Left lung (tissue), 10 donors: ENCODE results near the gene TTLL8. TPM values are rescaled to one million over a fixed set of nuclear protein-coding genes. Genes with fewer than 3 reads are reported as not detected.
A peak's percentile ranks its signal among the peaks of the same experiment; 100 is the strongest.

Source experiments
- ATAC-seq: fragments of 200-7000 bp; cut with Tn5 transposase; one replicate; pipeline ENCODE4 v1.9.1; 2020; ENCODE audit warnings: moderate library complexity
- DNase-seq, 4 donors: peaks; one replicate each; pipeline ENCODE4 v3.0.0-alpha.2; 2013 to 2020
- H3K27ac ChIP-seq, 2 donors: fragments of 200-600 bp; sonication (generic) in 1 of 2; one replicate each; pipeline versions ENCODE4 v1.5.0 to v1.8.0; 2020 to 2021
- H3K27me3 ChIP-seq, 2 donors: fragments of 200-600 bp; sonication (generic) in 1 of 2; one replicate each; pipeline versions ENCODE4 v1.5.0 to v1.8.0; 2020 to 2021
- H3K36me3 ChIP-seq, 2 donors: fragments of 200-600 bp; sonication (generic) in 1 of 2; one replicate each; pipeline versions ENCODE4 v1.5.0 to v1.8.0; 2020 to 2021
- H3K4me1 ChIP-seq, 2 donors: fragments of 200-600 bp; one replicate each; pipeline ENCODE4 v1.8.0; 2021
- H3K4me3 ChIP-seq, 2 donors: fragments of 200-600 bp; sonication (generic) in 1 of 2; one replicate each; pipeline versions ENCODE4 v1.5.0 to v1.8.0; 2020 to 2021; ENCODE audit warnings: mild to moderate bottlenecking in 1 of 2
- H3K9me3 ChIP-seq, 2 donors: fragments of 200-600 bp; sonication (generic) in 1 of 2; one replicate each; pipeline versions ENCODE4 v1.5.0 to v1.8.0; 2020 to 2021
- CTCF ChIP-seq, 2 donors: fragments of 200-600 bp; sonication (generic) in 1 of 2; IDR thresholded peaks; one replicate each; pipeline versions ENCODE4 v1.5.0 to v1.8.0; 2021; ENCODE audit warnings: antibody characterized with exemption in 2 of 2
- intact Hi-C, 2 donors: fragments of 100-400 bp; cut with DNase I; formaldehyde crosslinking; loops; one replicate each; pipeline versions ENCODE4 v1.11.2 to v1.14.2; 2022
- polyA plus RNA-seq, 6 donors: library from polyadenylated mRNA; unstranded; fragments of 120-200 nt; gene quantifications; one replicate each; pipeline ENCODE4 v1.2.1, GENCODE V29; 2013; ENCODE audit not compliant: insufficient read length in 6 of 6
- total RNA-seq, 2 donors: library from RNA; stranded (reverse); fragmentation: NEBNext Ultra II Directional; extraction: Animal tissue kit (Norgen Biotek cat#: 25700); gene quantifications; one replicate each; pipeline ENCODE4 v1.2.1, GENCODE V29; 2021
- donor health status: DM: no; HTN: yes; CAD: no.
- donor health status: DM: no; HTN: no; CAD: no.

Gene TTLL8
- total and polyA plus RNA-seq, 8 donors = not detected

- H3K4me1 ChIP-seq = peaks cover 6 to 11% of the 10 kb centered on the region in 2 donors
- intact Hi-C loops = no loop called here
- no peaks in the 10 kb centered on the region for H3K36me3 ChIP-seq
- peaks cover 0 to 19% of the 10 kb centered on the region in 2 donors for H3K9me3 ChIP-seq
- no peak overlapping the region for H3K27ac ChIP-seq
- H3K4me3 ChIP-seq = no peak overlapping the region
- ATAC-seq (peak; percentile 31), DNase-seq (no peak)
- TF ChIP-seq CTCF (IDR thresholded peaks at IDR 0.05) = no peak
- H3K27me3 ChIP-seq = peaks cover 0 to 72% of the 10 kb centered on the region in 2 donors
These were observed 28.4 kb upstream of the TTLL8 start for GRCh38 chr22:50086526-50086925.

GRCh38 chr22:50085211-50085972 is 27.3 kb upstream of the TTLL8 start, which contains the start of gene MLC1:
Gene MLC1, minus strand, starts transcription at chr22:50085426. Its CDS starts 524 bp downstream, at chr22:50084902.
- H3K27ac ChIP-seq = no peak within 1 kb of the TSS
- intact Hi-C loops = no loop called here
- H3K27me3 ChIP-seq = peaks cover 0 to 76% of the 10 kb centered on the region in 2 donors
- H3K36me3 ChIP-seq = no peaks in the 10 kb centered on the region
- no peak for TF ChIP-seq CTCF (IDR thresholded peaks at IDR 0.05)
- peaks cover 0 to 19% of the 10 kb centered on the region in 2 donors for H3K9me3 ChIP-seq
- H3K4me1 ChIP-seq = peaks cover 6 to 11% of the 10 kb centered on the region in 2 donors
- DNase-seq (peak in 1 of 4 donors; percentile 33), ATAC-seq (no peak)
- no peak within 1 kb of the TSS for H3K4me3 ChIP-seq

- intact Hi-C loops = no loop called here
- Histone ChIP-seq H3K4me1 (peaks cover 6 to 11% of the 10 kb centered on the region in 2 donors), H3K9me3 (peaks cover 0 to 11% of the 10 kb centered on the region in 2 donors), H3K36me3 (no peaks in the 10 kb centered on the region), H3K27me3 (peaks cover 0 to 76% of the 10 kb centered on the region in 2 donors), H3K4me3 (no peak overlapping the region), H3K27ac (no peak overlapping the region)
- no peak for TF ChIP-seq CTCF (IDR thresholded peaks at IDR 0.05)
- ATAC-seq = no peak
- no peak for DNase-seq
These were observed 26.5 kb upstream of the TTLL8 start for GRCh38 chr22:50084614-50085021.

GRCh38 chr22:50084080-50084477 is 26.0 kb upstream of the TTLL8 start:
- Histone ChIP-seq H3K4me3 (no peak overlapping the region), H3K27me3 (peaks cover 0 to 72% of the 10 kb centered on the region in 2 donors), H3K36me3 (no peaks in the 10 kb centered on the region), H3K4me1 (peaks cover 6 to 11% of the 10 kb centered on the region in 2 donors), H3K27ac (no peak overlapping the region), H3K9me3 (peaks cover 0 to 7% of the 10 kb centered on the region in 2 donors)
- DNase-seq = no peak
- no peak for ATAC-seq
- intact Hi-C loops = no loop called here
- no peak for TF ChIP-seq CTCF (IDR thresholded peaks at IDR 0.05)

DNA sequence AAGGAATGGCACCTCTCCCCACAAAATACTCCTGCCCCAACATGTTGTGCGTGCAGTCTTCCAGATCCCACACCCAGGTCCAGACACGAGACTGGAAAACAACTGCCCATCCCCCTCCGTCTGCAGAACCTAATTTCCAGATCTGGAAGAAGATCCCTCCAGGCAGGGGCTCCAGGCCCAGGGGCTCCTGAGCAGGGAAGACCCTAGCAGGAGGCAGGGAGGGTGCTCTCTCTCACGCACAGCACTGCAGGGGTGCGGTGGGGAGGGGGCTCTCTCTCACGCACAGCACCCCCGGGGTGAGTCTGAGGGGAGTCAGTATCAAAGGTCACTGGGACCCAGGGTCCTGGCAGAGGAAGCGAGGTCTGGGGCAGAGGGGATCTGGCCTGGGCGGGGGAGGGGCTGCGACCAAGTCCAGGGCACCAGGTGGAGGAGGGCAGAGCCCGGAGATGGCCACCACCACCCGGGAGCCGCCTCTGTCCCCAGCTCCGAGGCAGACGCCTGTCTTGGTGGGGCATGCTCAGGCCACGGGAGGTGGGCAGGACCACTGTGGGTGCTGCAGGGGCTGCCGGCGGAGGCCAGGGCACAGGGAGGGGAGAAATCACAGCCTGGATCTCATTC is 25.5 kb upstream of the TTLL8 start:
- no peak for DNase-seq
- no peak for ATAC-seq
- H3K9me3 ChIP-seq = peaks cover 0 to 7% of the 10 kb centered on the region in 2 donors
- no peak overlapping the region for H3K27ac ChIP-seq
- TF ChIP-seq CTCF (IDR thresholded peaks at IDR 0.05) = no peak
- H3K27me3 ChIP-seq = peaks cover 0 to 66% of the 10 kb centered on the region in 2 donors
- peaks cover 6 to 11% of the 10 kb centered on the region in 2 donors for H3K4me1 ChIP-seq
- intact Hi-C loops = no loop called here
- H3K36me3 ChIP-seq = no peaks in the 10 kb centered on the region
- no peak overlapping the region for H3K4me3 ChIP-seq
